Neural cell (in vitro differentiated cells): ENCODE results near the gene PTPRD. TPM values are rescaled to one million over a fixed set of nuclear protein-coding genes. Genes with fewer than 3 reads are reported as not detected.

Source experiments
- H2AFZ ChIP-seq: fragments of 200-600, 300-800 bp; sonication (generic), shearing (Covaris generic); 2 replicates; pipeline ENCODE4 v1.6.0; 2014; ENCODE audit warnings: low read depth, mild to moderate bottlenecking, antibody characterized with exemption, low read length, moderate library complexity
- H3F3A ChIP-seq: fragments of 200-600 bp; shearing (Covaris generic); 2 replicates; pipeline ENCODE4 v1.6.1; 2016; ENCODE audit warnings: mild to moderate bottlenecking, moderate library complexity, mixed read lengths, antibody characterized with exemption, low read length; ENCODE audit not compliant: insufficient read depth, poor library complexity, severe bottlenecking
- H3K27ac ChIP-seq: fragments of 200-600, 300-800 bp; sonication (generic), shearing (Covaris generic); 2 replicates; pipeline ENCODE4 v1.5.1; 2014; ENCODE audit warnings: mild to moderate bottlenecking, low read length, moderate library complexity
- H3K27me3 ChIP-seq: fragments of 300-800, 200-600 bp; sonication (generic), shearing (Covaris generic); 2 replicates; pipeline ENCODE4 v1.6.0; 2014; ENCODE audit warnings: mild to moderate bottlenecking, low read depth, low read length, moderate library complexity; ENCODE audit not compliant: insufficient read depth
- H3K36me3 ChIP-seq: fragments of 300-800, 200-600 bp; sonication (generic), shearing (Covaris generic); 2 replicates; pipeline ENCODE4 v1.5.1; 2014; ENCODE audit warnings: mild to moderate bottlenecking, antibody characterized with exemption, low read length, moderate library complexity; ENCODE audit not compliant: insufficient read depth
- H3K4me2 ChIP-seq: fragments of 300-800, 200-600 bp; sonication (generic), shearing (Covaris generic); 2 replicates; pipeline ENCODE4 v1.6.0; 2014; ENCODE audit warnings: mild to moderate bottlenecking, low read length
- H3K4me3 ChIP-seq: fragments of 300-800, 200-600 bp; sonication (generic), shearing (Covaris generic); 2 replicates; pipeline ENCODE4 v1.5.1; 2014; ENCODE audit warnings: mild to moderate bottlenecking, low read length, moderate library complexity
- H3K79me2 ChIP-seq: fragments of 200-600 bp; shearing (Covaris generic); replicated peaks from 2 replicates; pipeline ENCODE4 v1.6.0; 2014; ENCODE audit warnings: mild to moderate bottlenecking, low read length, moderate library complexity; ENCODE audit not compliant: insufficient read depth
- H3K9ac ChIP-seq: fragments of 300-800, 200-600 bp; sonication (generic), shearing (Covaris generic); 2 replicates; pipeline ENCODE4 v1.6.1; 2016; ENCODE audit warnings: mild to moderate bottlenecking, low read length, mixed read lengths
- H3K9me2 ChIP-seq: fragments of 200-600 bp; shearing (Covaris generic); 2 replicates; pipeline ENCODE4 v1.6.1; 2016; ENCODE audit warnings: mild to moderate bottlenecking, low read length, mixed read lengths; ENCODE audit not compliant: insufficient read depth
- H3K9me3 ChIP-seq: fragments of 200-600, 300-800 bp; sonication (generic), shearing (Covaris generic); 2 replicates; pipeline ENCODE4 v1.6.1; 2016; ENCODE audit warnings: mild to moderate bottlenecking, mixed run types, low read length, moderate library complexity, mixed read lengths
- H4K20me1 ChIP-seq: fragments of 200-600 bp; shearing (Covaris generic); 2 replicates; pipeline ENCODE4 v1.6.1; 2016; ENCODE audit warnings: mild to moderate bottlenecking, mixed run types; ENCODE audit not compliant: insufficient read depth
- CTCF ChIP-seq: fragments of 450-650 bp; IDR thresholded peaks from 2 replicates; pipeline ENCODE4 v1.5.1; 2014; ENCODE audit warnings: antibody characterized with exemption, mild to moderate bottlenecking, moderate library complexity; ENCODE audit not compliant: poor library complexity, severe bottlenecking
- EP300 ChIP-seq: fragments of 450-650 bp; conservative IDR thresholded peaks from 2 replicates; pipeline ENCODE4 v1.6.1; 2014; ENCODE audit warnings: antibody characterized with exemption, mild to moderate bottlenecking, moderate library complexity; ENCODE audit not compliant: poor library complexity, severe bottlenecking
- EZH2 ChIP-seq: fragments of 200-600, 300-800 bp; shearing (Covaris generic), sonication (generic); IDR thresholded peaks from 2 replicates; pipeline ENCODE4 v1.6.1; 2014; ENCODE audit warnings: antibody characterized with exemption, low read length, borderline replicate concordance, mild to moderate bottlenecking; ENCODE audit not compliant: insufficient read depth, poor library complexity, severe bottlenecking
- MXI1 ChIP-seq: fragments of 450-650 bp; conservative IDR thresholded peaks from 2 replicates; pipeline ENCODE4 v1.6.1; 2014; ENCODE audit warnings: antibody characterized with exemption, mild to moderate bottlenecking; ENCODE audit not compliant: poor library complexity, severe bottlenecking
- POLR2AphosphoS5 ChIP-seq: IDR thresholded peaks from 2 replicates; pipeline ENCODE4 v1.6.1; 2012
- RAD21 ChIP-seq: fragments of 450-650 bp; conservative IDR thresholded peaks from 2 replicates; pipeline ENCODE4 v1.6.1; 2014; ENCODE audit warnings: antibody characterized with exemption, mild to moderate bottlenecking, moderate library complexity
- SMC3 ChIP-seq: fragments of 450-650 bp; conservative IDR thresholded peaks from 2 replicates; pipeline ENCODE4 v1.6.1; 2014; ENCODE audit warnings: antibody characterized with exemption, mild to moderate bottlenecking, moderate library complexity; ENCODE audit not compliant: poor library complexity
- TAF1 ChIP-seq: IDR thresholded peaks from 2 replicates; pipeline ENCODE4 v1.6.1; 2012; ENCODE audit warnings: low read depth
- polyA plus RNA-seq: library from polyadenylated mRNA; depleted of rRNA; stranded (reverse); fragments of >200 nt; gene quantifications from 2 replicates; pipeline ENCODE4 v1.2.3, GENCODE V29; 2014
- TF ChIP-seq, protein P1 (sequence below): IDR thresholded peaks from 2 replicates; pipeline ENCODE4 v1.6.1; 2012; ENCODE audit warnings: borderline replicate concordance

The PTPRD gene
- polyA plus RNA-seq, 1 donor from 2014 or later, result 143 TPM

DNA sequence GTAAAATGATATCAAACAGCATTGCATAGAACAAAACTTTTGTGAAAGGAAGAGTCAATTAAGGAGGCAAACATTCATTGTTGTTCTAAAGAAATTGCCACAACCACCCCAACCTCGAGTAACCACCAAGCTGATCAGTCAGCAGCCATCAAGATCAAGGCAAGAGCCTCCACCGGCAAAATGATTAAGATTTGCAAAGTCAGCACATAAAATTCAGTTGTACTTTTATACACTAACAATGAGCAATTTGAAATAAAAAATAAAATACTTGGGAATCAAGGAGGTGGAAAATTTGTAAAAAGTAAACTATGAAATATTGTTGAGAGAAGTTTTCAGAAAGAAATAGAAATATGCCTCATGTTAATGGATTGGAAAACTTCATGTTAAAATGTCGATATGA, 1118.5 kb downstream of the PTPRD start:
- no peak overlapping the region for H3K9ac ChIP-seq
- no peaks in the 10 kb centered on the region for H3K9me2 ChIP-seq
- H3K4me3 ChIP-seq, result no peak overlapping the region
- H3K27me3 ChIP-seq, result no peaks in the 10 kb centered on the region
- no peaks in the 10 kb centered on the region for H4K20me1 ChIP-seq
- H3K9me3 ChIP-seq, result peaks cover 8% of the 10 kb centered on the region
- TF ChIP-seq RAD21, result no peak
- TF ChIP-seq, protein P1, sequence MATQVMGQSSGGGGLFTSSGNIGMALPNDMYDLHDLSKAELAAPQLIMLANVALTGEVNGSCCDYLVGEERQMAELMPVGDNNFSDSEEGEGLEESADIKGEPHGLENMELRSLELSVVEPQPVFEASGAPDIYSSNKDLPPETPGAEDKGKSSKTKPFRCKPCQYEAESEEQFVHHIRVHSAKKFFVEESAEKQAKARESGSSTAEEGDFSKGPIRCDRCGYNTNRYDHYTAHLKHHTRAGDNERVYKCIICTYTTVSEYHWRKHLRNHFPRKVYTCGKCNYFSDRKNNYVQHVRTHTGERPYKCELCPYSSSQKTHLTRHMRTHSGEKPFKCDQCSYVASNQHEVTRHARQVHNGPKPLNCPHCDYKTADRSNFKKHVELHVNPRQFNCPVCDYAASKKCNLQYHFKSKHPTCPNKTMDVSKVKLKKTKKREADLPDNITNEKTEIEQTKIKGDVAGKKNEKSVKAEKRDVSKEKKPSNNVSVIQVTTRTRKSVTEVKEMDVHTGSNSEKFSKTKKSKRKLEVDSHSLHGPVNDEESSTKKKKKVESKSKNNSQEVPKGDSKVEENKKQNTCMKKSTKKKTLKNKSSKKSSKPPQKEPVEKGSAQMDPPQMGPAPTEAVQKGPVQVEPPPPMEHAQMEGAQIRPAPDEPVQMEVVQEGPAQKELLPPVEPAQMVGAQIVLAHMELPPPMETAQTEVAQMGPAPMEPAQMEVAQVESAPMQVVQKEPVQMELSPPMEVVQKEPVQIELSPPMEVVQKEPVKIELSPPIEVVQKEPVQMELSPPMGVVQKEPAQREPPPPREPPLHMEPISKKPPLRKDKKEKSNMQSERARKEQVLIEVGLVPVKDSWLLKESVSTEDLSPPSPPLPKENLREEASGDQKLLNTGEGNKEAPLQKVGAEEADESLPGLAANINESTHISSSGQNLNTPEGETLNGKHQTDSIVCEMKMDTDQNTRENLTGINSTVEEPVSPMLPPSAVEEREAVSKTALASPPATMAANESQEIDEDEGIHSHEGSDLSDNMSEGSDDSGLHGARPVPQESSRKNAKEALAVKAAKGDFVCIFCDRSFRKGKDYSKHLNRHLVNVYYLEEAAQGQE, result no peak
- no peak for TF ChIP-seq MXI1
- no peak for TF ChIP-seq EZH2
- TF ChIP-seq TAF1, result no peak
- TF ChIP-seq CTCF, result no peak
- TF ChIP-seq EP300, result no peak
- TF ChIP-seq POLR2AphosphoS5, result no peak
- TF ChIP-seq SMC3, result no peak
- no peak overlapping the region for H2AFZ ChIP-seq
- no peaks in the 10 kb centered on the region for H3K79me2 ChIP-seq
- H3F3A ChIP-seq, result no peaks in the 10 kb centered on the region
- H3K27ac ChIP-seq, result no peak overlapping the region
- H3K4me2 ChIP-seq, result no peak overlapping the region
- no peaks in the 10 kb centered on the region for H3K36me3 ChIP-seq

DNA sequence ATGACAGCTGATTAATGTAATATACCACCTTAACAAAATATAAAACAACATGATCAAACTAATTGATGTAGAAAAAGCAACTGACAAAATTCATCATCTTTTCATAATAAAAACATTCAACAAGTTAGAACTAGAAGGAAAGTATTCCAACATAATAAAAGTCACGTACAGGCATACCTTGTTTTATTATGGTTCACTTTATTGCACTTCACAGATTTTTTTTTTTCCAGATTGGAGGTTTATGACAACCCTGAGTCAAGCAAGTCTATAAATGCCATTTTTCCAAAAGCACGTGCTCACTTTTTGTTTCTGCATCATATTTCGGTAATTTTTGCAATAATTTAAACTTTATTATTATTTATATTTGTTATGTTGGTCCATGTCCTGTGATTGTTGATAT, 1120.3 kb downstream of the PTPRD start:
- TF ChIP-seq SMC3 (no peak), MXI1 (no peak), EP300 (no peak), CTCF (no peak), POLR2AphosphoS5 (no peak), RAD21 (no peak), EZH2 (no peak)
- TF ChIP-seq, protein P1, result no peak
- H3K9me2 ChIP-seq, result no peaks in the 10 kb centered on the region
- H3K4me3 ChIP-seq, result no peak overlapping the region
- H3K27me3 ChIP-seq, result no peaks in the 10 kb centered on the region
- peaks cover 8% of the 10 kb centered on the region for H3K9me3 ChIP-seq
- no peaks in the 10 kb centered on the region for H4K20me1 ChIP-seq
- no peaks in the 10 kb centered on the region for H3K36me3 ChIP-seq
- no peak overlapping the region for H2AFZ ChIP-seq
- no peak overlapping the region for H3K9ac ChIP-seq
- H3K27ac ChIP-seq, result no peak overlapping the region
- no peak overlapping the region for H3K4me2 ChIP-seq
- H3F3A ChIP-seq, result no peaks in the 10 kb centered on the region
- H3K79me2 ChIP-seq, result no peaks in the 10 kb centered on the region
